Osteocyte (in vitro differentiated cells): ENCODE measurements around the gene PDZD4. TPM values are rescaled to one million over a fixed set of nuclear protein-coding genes. Genes with fewer than 3 reads are reported as not detected.

Source experiments
- DNase-seq: peaks from one replicate; pipeline ENCODE4 v3.0.0; 2021; ENCODE audit warnings: mixed read lengths; ENCODE audit not compliant: unreplicated experiment; ENCODE audit errors: extremely low spot score
- H3K27ac Mint-ChIP-seq: one replicate; pipeline ENCODE4 v1.8.0; 2021; ENCODE audit warnings: mild to moderate bottlenecking, mixed read lengths; ENCODE audit not compliant: unreplicated experiment
- H3K27me3 Mint-ChIP-seq: one replicate; pipeline ENCODE4 v1.8.0; 2021; ENCODE audit warnings: mixed read lengths; ENCODE audit not compliant: unreplicated experiment
- H3K36me3 Mint-ChIP-seq: one replicate; pipeline ENCODE4 v1.8.0; 2021; ENCODE audit warnings: mixed read lengths; ENCODE audit not compliant: unreplicated experiment
- H3K4me1 Mint-ChIP-seq: one replicate; pipeline ENCODE4 v1.8.0; 2021; ENCODE audit warnings: mixed read lengths; ENCODE audit not compliant: unreplicated experiment
- H3K4me3 Mint-ChIP-seq: one replicate; pipeline ENCODE4 v1.8.0; 2021; ENCODE audit warnings: mild to moderate bottlenecking, moderate library complexity, mixed read lengths; ENCODE audit not compliant: unreplicated experiment
- H3K9me3 Mint-ChIP-seq: one replicate; pipeline ENCODE4 v1.8.0; 2021; ENCODE audit warnings: mixed read lengths; ENCODE audit not compliant: unreplicated experiment
- CTCF ChIP-seq: fragments of 200-600 bp; sonication (generic); IDR thresholded peaks from 2 replicates; pipeline ENCODE4 v1.5.0; 2021; ENCODE audit warnings: antibody characterized with exemption, mild to moderate bottlenecking, moderate library complexity
- total RNA-seq: library from RNA; stranded (reverse); gene quantifications from 2 replicates; pipeline ENCODE4 v1.2.1, GENCODE V29; 2021

PDZD4 gene
- total RNA-seq, 1 donor from 2014 or later = 23.9 TPM

- DNase-seq = no peak
- Mint-ChIP-seq H3K27me3 (no peaks in the 10 kb centered on the region), H3K4me1 (peaks cover 4% of the 10 kb centered on the region), H3K4me3 (no peak overlapping the region), H3K9me3 (no peaks in the 10 kb centered on the region), H3K36me3 (no peaks in the 10 kb centered on the region), H3K27ac (no peak overlapping the region)
- no peak for TF ChIP-seq CTCF
Observed at GRCh38 chrX:153816831-153817690, 13.3 kb downstream of the PDZD4 start.

GRCh38 chrX:153814591-153815315 lies 15.6 kb downstream of the PDZD4 start:
- Mint-ChIP-seq H3K9me3 (no peaks in the 10 kb centered on the region), H3K36me3 (no peaks in the 10 kb centered on the region), H3K4me3 (no peak overlapping the region), H3K27me3 (no peaks in the 10 kb centered on the region), H3K27ac (no peak overlapping the region), H3K4me1 (peaks cover 4% of the 10 kb centered on the region)
- no peak for DNase-seq
- no peak for TF ChIP-seq CTCF

- TF ChIP-seq CTCF = no peak
- no peaks in the 10 kb centered on the region for H3K9me3 Mint-ChIP-seq
- no peak for DNase-seq
Observed at GRCh38 chrX:153813161-153813560, 17.2 kb downstream of the PDZD4 start.

GRCh38 chrX:153812220-153812619 lies 18.1 kb downstream of the PDZD4 start:
- Mint-ChIP-seq H3K27me3 (no peaks in the 10 kb centered on the region), H3K36me3 (no peaks in the 10 kb centered on the region), H3K4me3 (no peak overlapping the region), H3K9me3 (no peaks in the 10 kb centered on the region), H3K27ac (no peak overlapping the region), H3K4me1 (no peaks in the 10 kb centered on the region)
- no peak for DNase-seq
- TF ChIP-seq CTCF = no peak

More at GRCh38 chrX:153813161-153813560, 17.2 kb downstream of the PDZD4 start:
- Mint-ChIP-seq H3K4me1 (no peaks in the 10 kb centered on the region), H3K27me3 (no peaks in the 10 kb centered on the region), H3K36me3 (no peaks in the 10 kb centered on the region), H3K27ac (no peak overlapping the region), H3K4me3 (no peak overlapping the region)

- DNase-seq = no peak
- no peaks in the 10 kb centered on the region for H3K9me3 Mint-ChIP-seq
- no peaks in the 10 kb centered on the region for H3K4me1 Mint-ChIP-seq
- H3K36me3 Mint-ChIP-seq = no peaks in the 10 kb centered on the region
- H3K27ac Mint-ChIP-seq = no peak overlapping the region
- H3K27me3 Mint-ChIP-seq = no peaks in the 10 kb centered on the region
- TF ChIP-seq CTCF = no peak
- no peak overlapping the region for H3K4me3 Mint-ChIP-seq
Observed at GRCh38 chrX:153807976-153808375, 22.4 kb downstream of the PDZD4 start.
